Measurements from ENCODE around the gene GPRIN2.

GRCh38 chr10:46517541-46517940 is 38.9 kb downstream of the GPRIN2 start:
- TF ChIP-seq EZH2 (IDR thresholded peaks at IDR 0.05) = no peak
- TF ChIP-seq POLR2AphosphoS5 (IDR thresholded peaks at IDR 0.05; ENCODE audit: borderline replicate concordance, low read depth, low read length) = no peak

All from SK-N-MC (cell line).